MM.1S (cell line): Measurements from ENCODE around the gene ZNRF3.

Experiments
- DNase-seq: peaks from one replicate; pipeline ENCODE4 v3.0.0-alpha.2; 2015
- H2AFZ ChIP-seq: fragments of 300-600 bp; sonication (generic); 2 replicates; pipeline ENCODE4 v1.6.0; 2016; ENCODE audit warnings: antibody characterized with exemption, low read length
- H3F3A ChIP-seq: fragments of 300-600 bp; sonication (generic); 2 replicates; pipeline ENCODE4 v1.6.1; 2016; ENCODE audit warnings: mild to moderate bottlenecking, antibody characterized with exemption, low read length, moderate library complexity, mixed read lengths; ENCODE audit not compliant: insufficient read depth
- H3K27ac ChIP-seq: fragments of 300-600 bp; sonication (generic); 2 replicates; pipeline ENCODE4 v1.5.1; 2016; ENCODE audit warnings: mild to moderate bottlenecking, low read length
- H3K27me3 ChIP-seq: fragments of 300-600 bp; sonication (generic); replicated peaks from 2 replicates; pipeline ENCODE4 v1.6.0; 2016; ENCODE audit warnings: low read length; ENCODE audit not compliant: insufficient read depth
- H3K36me3 ChIP-seq: fragments of 300-600 bp; sonication (generic); replicated peaks from 2 replicates; pipeline ENCODE4 v1.6.1; 2016; ENCODE audit warnings: mild to moderate bottlenecking, low read length, mixed read lengths; ENCODE audit not compliant: insufficient read depth
- H3K4me1 ChIP-seq: fragments of 300-600 bp; sonication (generic); 2 replicates; pipeline ENCODE4 v1.6.1; 2016; ENCODE audit warnings: low read length, mixed read lengths
- H3K4me2 ChIP-seq: fragments of 300-600 bp; sonication (generic); 2 replicates; pipeline ENCODE4 v1.6.0; 2016; ENCODE audit warnings: low read depth, low read length
- H3K4me3 ChIP-seq: fragments of 300-600 bp; sonication (generic); 2 replicates; pipeline ENCODE4 v1.5.1; 2016; ENCODE audit warnings: low read length, mixed read lengths
- H3K79me2 ChIP-seq: fragments of 300-600 bp; sonication (generic); 2 replicates; pipeline ENCODE4 v1.6.1; 2016; ENCODE audit warnings: mixed run types, low read length, mixed read lengths
- H3K9ac ChIP-seq: fragments of 300-600 bp; sonication (generic); 2 replicates; pipeline ENCODE4 v1.6.1; 2016; ENCODE audit warnings: low read length, mixed read lengths
- H3K9me2 ChIP-seq: fragments of 300-600 bp; sonication (generic); replicated peaks from 2 replicates; pipeline ENCODE4 v1.6.1; 2016; ENCODE audit warnings: mild to moderate bottlenecking, low read length, mixed read lengths; ENCODE audit not compliant: insufficient read depth
- H3K9me3 ChIP-seq: fragments of 300-600 bp; sonication (generic); replicated peaks from 2 replicates; pipeline ENCODE4 v1.6.1; 2016; ENCODE audit warnings: mild to moderate bottlenecking, low read length, mixed read lengths; ENCODE audit not compliant: insufficient read depth
- H4K20me1 ChIP-seq: fragments of 300-600 bp; sonication (generic); 2 replicates; pipeline ENCODE4 v1.6.1; 2016; ENCODE audit warnings: mild to moderate bottlenecking, low read length, moderate library complexity, mixed read lengths; ENCODE audit not compliant: insufficient read depth
- CTCF ChIP-seq: fragments of 300-600 bp; sonication (generic); IDR thresholded peaks from 2 replicates; pipeline ENCODE4 v1.5.1; 2016; ENCODE audit warnings: antibody characterized with exemption, low read length, mixed read lengths
- EZH2 ChIP-seq: fragments of 300-600 bp; sonication (generic); optimal IDR thresholded peaks from 2 replicates; pipeline ENCODE3; 2017; ENCODE audit warnings: low read depth, mild to moderate bottlenecking, antibody characterized with exemption, low read length, mixed read lengths
- EZH2phosphoT487 ChIP-seq: fragments of 300-600 bp; sonication (generic); IDR thresholded peaks from 2 replicates; pipeline ENCODE4 v1.6.1; 2018; ENCODE audit warnings: antibody characterized with exemption, low read length

The ZNRF3 gene

GRCh38 chr22:29089507-29089906 is 206.1 kb downstream of the ZNRF3 start:
- no peak overlapping the region for H3K27ac ChIP-seq
- no peaks in the 10 kb centered on the region for H4K20me1 ChIP-seq
- no peak overlapping the region for H2AFZ ChIP-seq
- no peak overlapping the region for H3K9ac ChIP-seq
- TF ChIP-seq EZH2 = no peak
- no peak for TF ChIP-seq CTCF
- TF ChIP-seq EZH2phosphoT487 = no peak
- no peaks in the 10 kb centered on the region for H3K4me1 ChIP-seq
- H3K27me3 ChIP-seq = no peaks in the 10 kb centered on the region
- no peak overlapping the region for H3K4me2 ChIP-seq
- H3K36me3 ChIP-seq = no peaks in the 10 kb centered on the region
- no peaks in the 10 kb centered on the region for H3K79me2 ChIP-seq
- no peaks in the 10 kb centered on the region for H3K9me3 ChIP-seq
- H3K4me3 ChIP-seq = no peak overlapping the region
- no peaks in the 10 kb centered on the region for H3F3A ChIP-seq
- no peak for DNase-seq
- no peaks in the 10 kb centered on the region for H3K9me2 ChIP-seq

- Histone ChIP-seq H4K20me1 (no peaks in the 10 kb centered on the region), H3K4me3 (no peak overlapping the region), H3K9me3 (no peaks in the 10 kb centered on the region), H3K4me1 (no peaks in the 10 kb centered on the region), H3K79me2 (no peaks in the 10 kb centered on the region), H3K4me2 (no peak overlapping the region), H3F3A (no peaks in the 10 kb centered on the region), H3K9ac (no peak overlapping the region), H2AFZ (no peak overlapping the region), H3K27ac (no peak overlapping the region), H3K36me3 (no peaks in the 10 kb centered on the region), H3K9me2 (no peaks in the 10 kb centered on the region), H3K27me3 (no peaks in the 10 kb centered on the region)
- TF ChIP-seq CTCF (no peak), EZH2 (no peak), EZH2phosphoT487 (no peak)
- no peak for DNase-seq
Observed at GRCh38 chr22:29090039-29090438, 206.7 kb downstream of the ZNRF3 start.

GRCh38 chr22:29092243-29092642 is 208.9 kb downstream of the ZNRF3 start:
- Histone ChIP-seq H3K4me3 (no peak overlapping the region), H4K20me1 (no peaks in the 10 kb centered on the region), H3K27ac (no peak overlapping the region), H3F3A (no peaks in the 10 kb centered on the region), H3K4me1 (no peaks in the 10 kb centered on the region), H2AFZ (no peak overlapping the region), H3K4me2 (no peak overlapping the region), H3K79me2 (no peaks in the 10 kb centered on the region), H3K9me2 (no peaks in the 10 kb centered on the region), H3K27me3 (no peaks in the 10 kb centered on the region), H3K36me3 (no peaks in the 10 kb centered on the region), H3K9me3 (no peaks in the 10 kb centered on the region), H3K9ac (no peak overlapping the region)
- TF ChIP-seq EZH2phosphoT487 (no peak), CTCF (no peak), EZH2 (no peak)
- no peak for DNase-seq

- Histone ChIP-seq H3K9me3 (no peaks in the 10 kb centered on the region), H3K79me2 (no peaks in the 10 kb centered on the region), H2AFZ (no peak overlapping the region), H3K4me2 (no peak overlapping the region), H3K9me2 (no peaks in the 10 kb centered on the region), H3K27me3 (no peaks in the 10 kb centered on the region), H3K4me3 (no peak overlapping the region), H3K4me1 (no peaks in the 10 kb centered on the region), H3K9ac (no peak overlapping the region), H3F3A (no peaks in the 10 kb centered on the region), H4K20me1 (no peaks in the 10 kb centered on the region), H3K27ac (no peak overlapping the region), H3K36me3 (no peaks in the 10 kb centered on the region)
- TF ChIP-seq CTCF (no peak), EZH2 (no peak), EZH2phosphoT487 (no peak)
- DNase-seq = no peak
Observed at GRCh38 chr22:29093030-29093429, 209.7 kb downstream of the ZNRF3 start.
